OCI-M2 (cell line): ENCODE results near the gene TNFSF8.

ENCODE experiments used
- DNase-seq: peaks from one replicate; lab custom pipeline; 2025; ENCODE audit not compliant: unreplicated experiment; lab: John Stamatoyannopoulos, UW

The TNFSF8 gene

DNA sequence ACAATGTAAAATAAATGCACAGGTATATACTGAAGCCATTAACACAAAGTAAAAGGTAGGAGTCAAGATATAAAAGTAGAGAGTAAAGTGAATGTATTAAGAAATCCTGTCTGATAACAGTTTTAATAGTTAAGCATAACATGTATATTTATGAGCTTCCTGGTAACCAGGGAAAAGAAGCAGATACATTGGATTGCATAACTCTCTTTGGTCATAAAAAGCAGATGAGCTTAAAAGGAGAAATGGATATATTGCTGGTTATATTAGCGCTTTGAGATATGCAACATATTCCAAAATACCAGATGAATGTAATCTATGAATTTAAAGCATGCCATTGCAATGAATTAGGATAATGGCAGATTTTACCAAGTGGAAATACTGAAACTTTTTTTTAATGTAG is 6.2 kb upstream of the TNFSF8 start:
- DNase-seq: no peak

- DNase-seq: no peak
Observed at GRCh38 chr9:114935119-114935518, 4.7 kb upstream of the TNFSF8 start.

DNA sequence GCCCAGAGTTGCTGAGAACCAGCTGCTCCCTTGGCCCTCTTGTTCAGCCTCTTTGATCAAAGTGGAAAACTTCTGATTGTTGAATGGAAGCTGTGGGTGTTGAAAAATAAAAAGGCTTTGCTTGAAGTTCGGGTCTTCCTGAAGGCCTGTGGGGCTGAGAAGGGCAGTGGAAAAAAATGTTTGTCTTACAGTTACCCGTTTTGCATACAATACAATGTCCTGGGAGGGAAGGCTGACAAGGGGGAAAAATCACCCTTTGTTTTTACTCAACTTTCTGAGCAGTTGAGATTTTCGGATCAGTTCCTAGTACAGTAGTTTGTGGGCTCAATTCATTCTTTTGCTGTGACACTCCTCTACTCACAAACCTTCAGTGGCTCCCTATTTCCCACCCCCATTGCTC is 2.1 kb upstream of the TNFSF8 start:
- DNase-seq: no peak

- DNase-seq: no peak
Observed at GRCh38 chr9:114931407-114931806, 1.0 kb upstream of the TNFSF8 start.

DNA sequence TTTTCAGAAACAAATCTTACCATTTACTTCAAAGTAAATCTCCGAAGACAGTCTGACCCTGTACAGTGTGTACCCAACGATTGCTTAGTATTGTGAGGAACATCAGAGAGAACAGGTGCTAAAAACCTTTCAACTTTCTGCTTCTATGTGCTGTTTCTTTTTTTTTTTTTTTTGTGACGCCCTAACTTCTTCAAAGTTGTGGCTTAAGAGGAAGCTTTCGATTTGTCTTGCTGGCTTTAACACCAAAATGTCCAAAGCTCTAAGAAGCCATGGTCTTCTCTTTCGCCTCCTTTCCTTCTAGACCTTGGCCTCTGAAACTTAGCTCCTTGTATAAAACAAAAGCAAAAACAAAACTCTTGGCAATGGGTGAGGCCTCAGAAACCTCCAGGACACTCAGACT is 1.2 kb downstream of the TNFSF8 start:
- DNase-seq: no peak

- no peak for DNase-seq
Observed at GRCh38 chr9:114928671-114929070, 1.7 kb downstream of the TNFSF8 start.

DNA sequence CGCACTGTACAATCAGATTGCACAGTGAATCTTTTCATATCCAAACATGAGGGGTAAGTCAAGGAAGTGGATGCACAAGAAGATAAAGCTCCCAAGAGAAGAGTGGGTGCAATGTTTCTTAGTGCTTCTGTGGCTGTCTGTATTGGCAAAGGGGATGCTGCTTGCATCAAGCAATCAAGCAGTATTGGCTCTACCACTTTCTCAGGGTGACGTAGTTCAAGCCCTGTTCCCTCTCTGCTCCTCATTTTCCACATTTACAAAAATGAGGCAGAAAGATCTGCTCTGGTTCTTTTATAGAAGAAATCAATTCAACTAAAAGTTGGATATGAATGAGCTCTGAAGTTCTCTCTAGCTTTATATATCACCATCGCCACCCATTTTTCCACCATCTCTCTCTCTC is 2.3 kb downstream of the TNFSF8 start:
- no peak for DNase-seq

DNA sequence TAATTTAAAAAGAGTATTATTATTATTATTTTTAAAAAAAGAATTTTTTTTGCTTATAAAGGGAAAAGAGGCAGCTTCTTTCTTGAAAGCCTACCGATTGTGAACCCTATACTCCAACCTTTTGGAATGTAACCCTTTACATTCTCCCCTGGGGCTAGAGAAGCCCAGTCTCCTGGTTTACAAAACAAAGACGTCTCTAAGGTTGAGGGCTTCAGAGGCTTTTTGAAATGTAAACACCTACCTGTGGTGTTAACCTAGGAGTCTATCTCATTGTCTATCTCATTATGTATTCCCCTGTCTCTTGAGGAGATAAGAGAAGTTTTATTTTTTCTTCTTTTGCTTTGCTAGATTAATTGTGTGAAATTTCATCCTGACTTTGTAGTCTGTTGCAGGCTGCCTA is 4.7 kb downstream of the TNFSF8 start:
- no peak for DNase-seq

DNA sequence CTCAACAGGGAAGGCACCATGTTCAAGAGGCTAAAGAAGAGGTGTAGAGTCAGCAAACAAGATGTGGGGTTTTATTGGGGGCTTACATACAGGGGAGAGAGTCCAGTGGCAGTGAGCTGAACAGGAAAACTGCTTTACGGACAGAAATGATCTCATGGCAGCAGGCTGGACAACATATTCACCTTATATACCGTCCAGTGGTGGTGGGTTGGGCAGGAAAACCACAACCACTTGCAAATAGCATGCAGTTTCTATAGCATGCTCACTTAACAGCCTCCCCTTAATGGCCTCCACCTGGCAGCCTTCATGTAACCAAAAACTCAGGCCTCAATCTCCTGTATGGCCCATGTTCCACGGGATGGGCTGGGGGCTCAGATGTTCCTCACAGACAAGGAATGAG is 5.4 kb downstream of the TNFSF8 start:
- DNase-seq: no peak

- DNase-seq: no peak
Observed at GRCh38 chr9:114924327-114924726, 6.1 kb downstream of the TNFSF8 start.

- DNase-seq: no peak
Observed at GRCh38 chr9:114923918-114924317, 6.5 kb downstream of the TNFSF8 start.

DNA sequence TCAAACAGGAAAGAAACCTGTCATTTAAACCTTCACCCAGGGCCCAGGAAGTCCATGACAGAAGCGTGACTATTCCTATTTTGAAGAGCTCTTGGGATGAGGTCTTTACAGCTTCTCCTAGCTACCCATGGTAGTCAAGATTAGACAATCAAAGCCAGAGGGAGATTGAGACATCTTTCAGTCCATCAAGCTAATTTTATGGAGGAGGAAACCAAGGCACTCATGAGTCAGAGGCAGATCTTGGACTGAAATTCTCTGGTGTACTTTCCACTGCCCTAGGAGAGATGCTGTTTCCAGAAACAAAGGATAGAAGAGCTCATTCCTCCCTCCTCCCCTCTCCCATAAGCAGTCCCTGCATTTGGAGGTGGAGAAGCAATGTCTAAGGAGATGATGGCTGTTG is 9.2 kb downstream of the TNFSF8 start:
- no peak for DNase-seq

GRCh38 chr9:114919611-114920010 is 10.8 kb downstream of the TNFSF8 start:
- no peak for DNase-seq

DNA sequence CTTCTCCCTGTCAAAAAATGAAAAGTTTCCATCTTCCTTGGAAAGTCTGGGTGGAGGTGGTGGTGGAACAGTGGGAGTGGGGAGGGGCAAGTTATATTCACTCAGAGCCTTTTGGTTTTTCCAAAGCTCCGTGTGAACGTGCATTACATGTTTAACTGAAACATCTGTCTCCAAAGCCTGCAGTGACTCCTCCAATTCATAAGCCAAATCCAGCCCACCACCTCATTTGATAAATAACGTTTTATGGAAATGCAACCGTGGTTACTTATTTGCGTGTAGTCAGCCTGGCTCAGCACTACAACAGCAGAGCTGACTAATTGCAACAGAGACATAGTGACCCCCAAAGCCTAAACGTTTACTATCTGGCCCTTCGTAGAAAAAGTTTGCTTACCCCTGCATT is 13.9 kb downstream of the TNFSF8 start:
- no peak for DNase-seq

GRCh38 chr9:114914139-114914538 is 16.3 kb downstream of the TNFSF8 start:
- no peak for DNase-seq

DNA sequence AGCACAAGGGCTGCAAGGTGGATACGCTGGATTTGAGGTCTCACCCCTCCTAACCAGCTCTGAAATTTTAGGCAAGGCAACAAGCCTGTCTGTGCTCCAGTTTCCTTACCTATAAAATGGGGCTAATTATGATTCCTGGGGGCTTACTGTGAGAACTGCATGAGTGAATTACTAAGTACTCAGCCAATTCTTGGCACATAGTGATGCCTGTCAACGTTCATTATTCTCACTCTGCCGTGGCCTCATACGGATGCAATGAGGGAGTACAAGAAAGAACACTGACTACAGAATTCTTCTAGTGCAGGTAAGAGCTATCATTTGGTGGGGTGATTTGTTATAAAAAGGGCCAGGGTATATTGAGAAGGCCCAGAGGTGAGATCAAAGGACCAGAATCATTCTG is 16.7 kb downstream of the TNFSF8 start:
- no peak for DNase-seq

DNA sequence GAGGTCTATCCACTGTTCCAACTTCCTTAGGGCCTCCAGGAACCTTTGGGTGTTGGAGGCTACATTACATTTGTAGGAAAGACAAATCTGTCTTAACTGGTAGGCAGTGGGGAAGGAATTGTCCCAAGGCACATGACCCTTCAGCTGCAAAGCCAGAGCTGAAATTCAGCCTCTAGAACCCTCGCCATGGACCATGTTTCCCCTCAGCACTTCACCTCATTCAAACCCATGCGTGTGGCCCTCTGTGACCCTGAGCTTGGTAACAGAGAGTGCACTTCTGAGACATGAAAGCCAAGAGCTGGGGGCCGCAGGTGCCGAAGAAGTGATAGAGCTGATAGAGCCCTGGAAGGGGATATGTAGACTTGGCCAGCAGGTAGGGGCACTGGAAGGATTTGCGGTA is 17.2 kb downstream of the TNFSF8 start:
- no peak for DNase-seq

- no peak for DNase-seq
Observed at GRCh38 chr9:114911167-114911821, 19.1 kb downstream of the TNFSF8 start.

DNA sequence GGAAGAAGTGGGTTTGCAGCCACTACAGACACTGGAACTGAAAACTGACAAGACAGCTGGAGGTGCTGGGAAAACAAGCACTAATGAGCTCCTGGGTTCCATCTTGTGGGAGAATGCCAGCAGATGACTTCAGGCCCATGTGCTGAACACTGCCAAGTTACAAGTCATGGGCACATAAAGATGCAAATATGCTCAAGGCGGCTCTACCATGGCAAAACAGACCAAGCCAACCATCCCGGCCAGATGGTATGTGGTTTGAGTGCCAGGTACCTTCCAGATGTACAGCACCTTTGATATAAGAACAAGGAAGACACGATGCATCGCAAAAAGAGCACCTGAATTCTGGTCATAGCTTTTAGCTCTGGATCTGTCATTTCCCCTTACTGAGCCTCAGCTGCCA is 19.9 kb downstream of the TNFSF8 start:
- DNase-seq: no peak

GRCh38 chr9:114909661-114910060 is 20.7 kb downstream of the TNFSF8 start:
- DNase-seq: no peak

DNA sequence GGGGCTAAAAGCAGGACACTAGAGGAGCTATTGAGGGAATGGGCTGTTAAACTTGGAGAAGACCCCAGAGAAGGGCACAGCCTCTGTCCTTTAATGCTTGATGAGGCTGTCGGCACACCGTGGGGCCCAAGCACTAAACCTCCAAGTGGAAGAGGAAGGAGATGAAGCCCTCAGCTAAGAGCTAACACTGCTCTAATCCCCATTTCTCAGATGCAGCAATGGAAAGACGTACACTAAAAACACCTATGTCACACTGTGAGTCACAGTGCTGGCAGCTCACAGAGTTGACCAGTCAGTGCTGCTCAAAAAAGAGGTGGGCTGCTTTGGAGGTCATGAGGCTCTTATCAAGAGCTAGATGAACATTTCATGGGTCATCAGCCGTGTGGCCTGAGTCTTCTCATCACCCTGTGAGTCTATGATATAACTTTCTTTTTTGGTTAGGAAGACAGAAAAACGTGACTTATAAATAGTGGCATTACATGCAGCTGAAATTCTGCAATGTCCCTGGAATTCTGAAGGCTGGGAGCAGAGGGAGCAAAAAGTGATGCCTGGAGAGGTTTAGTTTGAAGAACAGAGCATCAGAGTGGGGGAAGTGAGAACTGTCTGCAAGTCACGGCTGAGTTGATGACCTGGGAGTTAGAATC is 21.5 kb downstream of the TNFSF8 start:
- no peak for DNase-seq

GRCh38 chr9:114908104-114908622 is 22.2 kb downstream of the TNFSF8 start:
- DNase-seq: no peak
